ENCODE results near the gene IGSF21. TPM values are rescaled to one million over a fixed set of nuclear protein-coding genes. Genes with fewer than 3 reads are reported as not detected.

Gene IGSF21
- polyA plus RNA-seq, 3 donors: not detected

- no peaks in the 10 kb centered on the region for H3K4me1 Mint-ChIP-seq
- Histone ChIP-seq H2AFZ (ENCODE audit: insufficient read depth, low read depth, low read length, poor library complexity, severe bottlenecking) (no peak overlapping the region), H3K27me3 (ENCODE audit: control insufficient read depth in 2 of 2, insufficient read depth in 2 of 2, low read length in 2 of 2) (no peaks in the 10 kb centered on the region), H3K4me3 (replicated peaks in 1 of 3; ENCODE audit: low read depth in 2 of 3, low read length in 3 of 3) (no peak overlapping the region), H3K9ac (ENCODE audit: insufficient read depth, low read length, poor library complexity, severe bottlenecking) (no peak overlapping the region), H3K79me2 (ENCODE audit: insufficient read depth, low read length) (no peaks in the 10 kb centered on the region), H3K4me2 (replicated peaks; ENCODE audit: extremely low read depth, low read length, poor library complexity, severe bottlenecking) (no peak overlapping the region), H3K4me1 (ENCODE audit: control insufficient read depth in 1 of 2, insufficient read depth in 2 of 2, low read length in 2 of 2) (no peaks in the 10 kb centered on the region), H3K27ac (ENCODE audit: low read depth in 1 of 2, low read length in 2 of 2) (no peak overlapping the region), H4K20me1 (ENCODE audit: insufficient read depth, low read length) (no peaks in the 10 kb centered on the region), H3K9me3 (replicated peaks in 1 of 2; ENCODE audit: control insufficient read depth in 1 of 2, insufficient read depth in 1 of 2, low read length in 2 of 2) (no peaks in the 10 kb centered on the region), H3K36me3 (replicated peaks in 1 of 2; ENCODE audit: control insufficient read depth in 1 of 2, insufficient read depth in 2 of 2, low read length in 2 of 2) (no peaks in the 10 kb centered on the region)
- peaks cover 0 to 6% (median 0%) of the 10 kb centered on the region in 7 donors for H3K9me3 Mint-ChIP-seq
- H3K27me3 Mint-ChIP-seq (ENCODE audit: low read depth in 3 of 3): peaks cover 6 to 26% (median 15%) of the 10 kb centered on the region in 3 donors
- DNase-seq: no peak
- H3K27ac Mint-ChIP-seq: no peak overlapping the region
- WGBS (ENCODE audit: insufficient coverage): 60% methylated on average over 7 of the region's 7 CpGs
- no peak for TF ChIP-seq CTCF (IDR thresholded peaks at IDR 0.05)
- H3K36me3 Mint-ChIP-seq: no peaks in the 10 kb centered on the region
- intact Hi-C loops (cut with micrococcal nuclease): no loop called here
- no peak overlapping the region for H3K4me3 Mint-ChIP-seq
Measured at GRCh38 chr1:18091660-18092446, 15.7 kb upstream of the IGSF21 start.

GRCh38 chr1:18093193-18093592 lies 14.4 kb upstream of the IGSF21 start:
- Mint-ChIP-seq H3K4me1 (no peaks in the 10 kb centered on the region), H3K27ac (no peak overlapping the region), H3K36me3 (no peaks in the 10 kb centered on the region), H3K4me3 (no peak overlapping the region), H3K9me3 (peaks cover 0 to 6% (median 0%) of the 10 kb centered on the region in 7 donors), H3K27me3 (ENCODE audit: low read depth in 3 of 3) (peaks cover 11 to 25% (median 12%) of the 10 kb centered on the region in 3 donors)
- Histone ChIP-seq H3K79me2 (ENCODE audit: insufficient read depth, low read length) (no peaks in the 10 kb centered on the region), H3K9ac (ENCODE audit: insufficient read depth, low read length, poor library complexity, severe bottlenecking) (no peak overlapping the region), H3K36me3 (replicated peaks in 1 of 2; ENCODE audit: control insufficient read depth in 1 of 2, insufficient read depth in 2 of 2, low read length in 2 of 2) (no peaks in the 10 kb centered on the region), H4K20me1 (ENCODE audit: insufficient read depth, low read length) (no peaks in the 10 kb centered on the region), H3K27me3 (ENCODE audit: control insufficient read depth in 2 of 2, insufficient read depth in 2 of 2, low read length in 2 of 2) (no peaks in the 10 kb centered on the region), H2AFZ (ENCODE audit: insufficient read depth, low read depth, low read length, poor library complexity, severe bottlenecking) (no peak overlapping the region), H3K4me3 (replicated peaks in 1 of 3; ENCODE audit: low read depth in 2 of 3, low read length in 3 of 3) (no peak overlapping the region), H3K4me2 (replicated peaks; ENCODE audit: extremely low read depth, low read length, poor library complexity, severe bottlenecking) (no peak overlapping the region), H3K4me1 (ENCODE audit: control insufficient read depth in 1 of 2, insufficient read depth in 2 of 2, low read length in 2 of 2) (no peaks in the 10 kb centered on the region), H3K9me3 (replicated peaks in 1 of 2; ENCODE audit: control insufficient read depth in 1 of 2, insufficient read depth in 1 of 2, low read length in 2 of 2) (no peaks in the 10 kb centered on the region), H3K27ac (ENCODE audit: low read depth in 1 of 2, low read length in 2 of 2) (no peak overlapping the region)
- 37% methylated on average over 2 of the region's 2 CpGs for WGBS (ENCODE audit: insufficient coverage)
- TF ChIP-seq CTCF (IDR thresholded peaks at IDR 0.05): no peak
- intact Hi-C loops (cut with micrococcal nuclease): no loop called here
- DNase-seq: no peak
